ENCODE results near the gene ARHGAP29.
A peak's percentile ranks its signal among the peaks of the same experiment; 100 is the strongest.
"Not testable (repeated sequence)": the region's sequence is repeated elsewhere in the genome, so short reads cannot be mapped to it uniquely, and the experiment has no call there.

Gene ARHGAP29

GRCh38 chr1:94180650-94181049 is 56.7 kb downstream of the ARHGAP29 start:
- DNase-seq (ENCODE audit: low spot score), result no peak

GRCh38 chr1:94178901-94179300 is 58.5 kb downstream of the ARHGAP29 start:
- no peak for DNase-seq (ENCODE audit: low spot score)

- no peak for DNase-seq (ENCODE audit: low spot score)
Measured at GRCh38 chr1:94169126-94169525, 68.3 kb downstream of the ARHGAP29 start.

- DNase-seq (ENCODE audit: low spot score), result no peak
Measured at GRCh38 chr1:94165843-94166242, 71.5 kb downstream of the ARHGAP29 start.

GRCh38 chr1:94164885-94165284 is 72.5 kb downstream of the ARHGAP29 start:
- not testable (repeated sequence) for DNase-seq (ENCODE audit: low spot score)

- peak; percentile 69 for DNase-seq (ENCODE audit: low spot score)
Measured at GRCh38 chr1:94164121-94164520, 73.3 kb downstream of the ARHGAP29 start.

- DNase-seq (ENCODE audit: low spot score), result not testable (repeated sequence)
Measured at GRCh38 chr1:94163249-94163648, 74.1 kb downstream of the ARHGAP29 start.

- DNase-seq (ENCODE audit: low spot score), result peak; percentile 90
Measured at GRCh38 chr1:94160811-94161210, 76.6 kb downstream of the ARHGAP29 start.

GRCh38 chr1:94156096-94156625 is 81.2 kb downstream of the ARHGAP29 start:
- DNase-seq (ENCODE audit: low spot score), result no peak

GRCh38 chr1:94154989-94155388 is 82.4 kb downstream of the ARHGAP29 start:
- no peak for DNase-seq (ENCODE audit: low spot score)

- no peak for DNase-seq (ENCODE audit: low spot score)
Measured at GRCh38 chr1:94153133-94153532, 84.3 kb downstream of the ARHGAP29 start.

GRCh38 chr1:94149166-94149565 is 88.2 kb downstream of the ARHGAP29 start:
- DNase-seq (ENCODE audit: low spot score), result not testable (repeated sequence)

GRCh38 chr1:94146273-94146672 is 91.1 kb downstream of the ARHGAP29 start:
- DNase-seq (ENCODE audit: low spot score), result no peak

- no peak for DNase-seq (ENCODE audit: low spot score)
Measured at GRCh38 chr1:94144836-94145235, 92.5 kb downstream of the ARHGAP29 start.

- no peak for DNase-seq (ENCODE audit: low spot score)
Measured at GRCh38 chr1:94143809-94144176, 93.6 kb downstream of the ARHGAP29 start.

GRCh38 chr1:94143173-94143808 is 94.1 kb downstream of the ARHGAP29 start:
- no peak for DNase-seq (ENCODE audit: low spot score)

GRCh38 chr1:94142583-94142982 is 94.8 kb downstream of the ARHGAP29 start:
- DNase-seq (ENCODE audit: low spot score), result no peak

- peak; percentile 47 for DNase-seq (ENCODE audit: low spot score)
Measured at GRCh38 chr1:94142022-94142421, 95.4 kb downstream of the ARHGAP29 start.

GRCh38 chr1:94132111-94132510 is 105.3 kb downstream of the ARHGAP29 start:
- no peak for DNase-seq (ENCODE audit: low spot score)

GRCh38 chr1:94130851-94131595 is 106.4 kb downstream of the ARHGAP29 start:
- peak; percentile 88 for DNase-seq (ENCODE audit: low spot score)

- peak; percentile 20 for DNase-seq (ENCODE audit: low spot score)
Measured at GRCh38 chr1:94126651-94127050, 110.7 kb downstream of the ARHGAP29 start.

- peak; percentile 85 for DNase-seq (ENCODE audit: low spot score)
Measured at GRCh38 chr1:94125551-94126514, 111.6 kb downstream of the ARHGAP29 start.
